Measurements from ENCODE around the gene UVSSA.

DNA sequence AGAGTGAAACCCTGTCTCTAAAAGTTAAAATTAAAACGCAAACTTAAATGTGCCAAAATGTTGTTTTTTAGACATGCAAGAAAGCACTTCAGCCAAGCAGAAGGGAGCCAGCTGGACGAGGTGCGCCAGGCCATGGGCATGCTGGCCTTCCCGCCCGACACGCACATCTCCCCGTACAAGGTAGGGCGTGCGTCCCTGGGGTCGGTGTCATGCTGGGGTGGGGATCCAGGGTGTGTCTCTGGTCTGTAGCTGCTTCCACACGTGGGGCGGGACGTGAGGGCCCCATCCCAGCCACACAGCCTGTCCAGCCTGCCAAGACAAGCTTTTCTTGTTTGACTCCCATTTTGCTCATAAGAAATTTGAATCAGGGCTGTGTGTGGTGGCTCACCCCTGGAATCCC is 14.3 kb upstream of the UVSSA start:
- TF ChIP-seq CTCF (IDR thresholded peaks at IDR 0.05) = no peak
- TF ChIP-seq POLR2A (IDR thresholded peaks at IDR 0.05) = no peak
- no peak for TF ChIP-seq POLR2AphosphoS5 (IDR thresholded peaks at IDR 0.05)
